PC-3 (cell line): ENCODE results near the gene RPL19.

Experiments
- CTCF ChIP-seq: fragments of 300-600 bp; sonication (generic); conservative IDR thresholded peaks from 2 replicates; pipeline ENCODE4 v1.5.1; 2017; ENCODE audit warnings: antibody characterized with exemption, low read depth, mild to moderate bottlenecking, low read length
- EZH2 ChIP-seq: fragments of 300-600 bp; sonication (generic); IDR thresholded peaks from one replicate; pipeline ENCODE4 v1.6.1; 2017; ENCODE audit warnings: antibody characterized with exemption, mild to moderate bottlenecking, low read length; ENCODE audit not compliant: unreplicated experiment
- EZH2phosphoT487 ChIP-seq: fragments of 300-600 bp; sonication (generic); IDR thresholded peaks from 2 replicates; pipeline ENCODE4 v1.6.1; 2018; ENCODE audit warnings: mild to moderate bottlenecking, antibody characterized with exemption, low read length, borderline replicate concordance

GRCh38 chr17:39205112-39205526 lies 5.0 kb downstream of the RPL19 start:
- no peak for TF ChIP-seq CTCF
- TF ChIP-seq EZH2 = no peak
- no peak for TF ChIP-seq EZH2phosphoT487
